Calu3 (cell line): Measurements from ENCODE around the gene B4GALNT2. TPM values are rescaled to one million over a fixed set of nuclear protein-coding genes. Genes with fewer than 3 reads are reported as not detected.
A peak's percentile ranks its signal among the peaks of the same experiment; 100 is the strongest.
"Not testable (repeated sequence)": the region's sequence is repeated elsewhere in the genome, so short reads cannot be mapped to it uniquely, and the experiment has no call there.

ENCODE experiments used
- BruUV-seq: library from RNA; stranded (reverse); fragments of 400-500 nt; replicated peaks from 2 replicates; lab custom pipeline; 2021; lab: Mats Ljungman, UMichigan
- CTCF ChIA-PET: fragments of 300-600 bp; sonication (Branson Sonifier 250); formaldehyde crosslinking; loops from one replicate; lab custom pipeline; 2022; ENCODE audit warnings: antibody characterized with exemption; lab: Charles Lee
- DNase-seq: peaks from one replicate; pipeline ENCODE4 v3.0.0; 2022
- H3K27ac Mint-ChIP-seq: one replicate; pipeline ENCODE4 v1.8.0; 2022; ENCODE audit warnings: mixed read lengths; ENCODE audit not compliant: unreplicated experiment
- H3K27me3 Mint-ChIP-seq: one replicate; pipeline ENCODE4 v1.8.0; 2022; ENCODE audit warnings: mixed read lengths; ENCODE audit not compliant: unreplicated experiment
- H3K36me3 Mint-ChIP-seq: one replicate; pipeline ENCODE4 v1.8.0; 2022; ENCODE audit warnings: mild to moderate bottlenecking, moderate library complexity, mixed read lengths; ENCODE audit not compliant: insufficient read depth, unreplicated experiment
- H3K4me1 Mint-ChIP-seq: one replicate; pipeline ENCODE4 v1.8.0; 2022; ENCODE audit warnings: mild to moderate bottlenecking, low read depth, mixed read lengths; ENCODE audit not compliant: unreplicated experiment
- H3K4me3 Mint-ChIP-seq: one replicate; pipeline ENCODE4 v1.8.0; 2022; ENCODE audit warnings: mild to moderate bottlenecking, low read depth, moderate library complexity, mixed read lengths; ENCODE audit not compliant: unreplicated experiment
- H3K9me3 Mint-ChIP-seq: one replicate; pipeline ENCODE4 v1.8.0; 2022; ENCODE audit warnings: low read depth, mixed read lengths; ENCODE audit not compliant: unreplicated experiment
- CTCF ChIP-seq: fragments of 200-600 bp; IDR thresholded peaks from one replicate; pipeline ENCODE4 v1.8.0; 2022; ENCODE audit warnings: antibody characterized with exemption; ENCODE audit not compliant: unreplicated experiment
- intact Hi-C: fragments of 100-400 bp; cut with micrococcal nuclease; formaldehyde crosslinking; loops from one replicate; pipeline ENCODE4 v1.10.0; 2022; ENCODE audit not compliant: unreplicated experiment
- total RNA-seq: library from RNA; stranded (reverse); gene quantifications from 2 replicates; pipeline ENCODE4 v1.2.3, GENCODE V29; 2022

Gene B4GALNT2
- total RNA-seq, 1 experiment from 2014 or later: 1.3 TPM

GRCh38 chr17:49100601-49101000, 32.0 kb upstream of the B4GALNT2 start:
- intact Hi-C loops: no loop called here
- no TSS peak for BruUV-seq
- H3K27me3 Mint-ChIP-seq: no peaks in the 10 kb centered on the region
- H3K27ac Mint-ChIP-seq: peak overlapping the region; percentile 93
- H3K4me3 Mint-ChIP-seq: no peak overlapping the region
- H3K4me1 Mint-ChIP-seq: peaks cover 33% of the 10 kb centered on the region
- DNase-seq: no peak
- no peak for TF ChIP-seq CTCF
- CTCF ChIA-PET: interaction anchor here (0.5 to 2.2 kb wide), 14 partner anchors 8 to 376 kb away, joined by 3 to 11 read pairs (median 4); no protein-coding TSS in a partner anchor
- no peaks in the 10 kb centered on the region for H3K9me3 Mint-ChIP-seq
- peaks cover 10% of the 10 kb centered on the region for H3K36me3 Mint-ChIP-seq

GRCh38 chr17:49101054-49101534, 31.5 kb upstream of the B4GALNT2 start:
- Mint-ChIP-seq H3K9me3 (no peaks in the 10 kb centered on the region), H3K27ac (peak overlapping the region; percentile 93), H3K36me3 (peaks cover 10% of the 10 kb centered on the region), H3K4me1 (peaks cover 37% of the 10 kb centered on the region), H3K27me3 (no peaks in the 10 kb centered on the region), H3K4me3 (peak overlapping the region; percentile 53)
- intact Hi-C loops: no loop called here
- BruUV-seq: no TSS peak
- TF ChIP-seq CTCF: no peak
- CTCF ChIA-PET: interaction anchor here (0.5 to 2.2 kb wide), 17 partner anchors 8 to 376 kb away, joined by 3 to 11 read pairs (median 4); no protein-coding TSS in a partner anchor
- DNase-seq: peak; percentile 90

GRCh38 chr17:49103360-49103759, 29.2 kb upstream of the B4GALNT2 start:
- H3K27ac Mint-ChIP-seq, H3K4me3 Mint-ChIP-seq, BruUV-seq, intact Hi-C loops, H3K36me3 Mint-ChIP-seq, DNase-seq, H3K9me3 Mint-ChIP-seq, H3K27me3 Mint-ChIP-seq: not testable (repeated sequence)
- CTCF ChIA-PET: interaction anchor here (0.5 to 0.6 kb wide), 2 partner anchors 650 to 1921 kb away, joined by 3 read pairs; no protein-coding TSS in a partner anchor
- H3K4me1 Mint-ChIP-seq: peaks cover 53% of the 10 kb centered on the region

GRCh38 chr17:49104511-49105074, 28.0 kb upstream of the B4GALNT2 start:
- no peak overlapping the region for H3K27ac Mint-ChIP-seq
- H3K36me3 Mint-ChIP-seq: peaks cover 10% of the 10 kb centered on the region
- intact Hi-C loops: no loop called here
- no peak overlapping the region for H3K4me3 Mint-ChIP-seq
- CTCF ChIA-PET: no interaction called here
- DNase-seq: no peak
- no TSS peak for BruUV-seq
- no peaks in the 10 kb centered on the region for H3K27me3 Mint-ChIP-seq
- no peaks in the 10 kb centered on the region for H3K9me3 Mint-ChIP-seq
- peaks cover 51% of the 10 kb centered on the region for H3K4me1 Mint-ChIP-seq
- no peak for TF ChIP-seq CTCF
